ENCODE measurements around the gene TMEM43.

DNA sequence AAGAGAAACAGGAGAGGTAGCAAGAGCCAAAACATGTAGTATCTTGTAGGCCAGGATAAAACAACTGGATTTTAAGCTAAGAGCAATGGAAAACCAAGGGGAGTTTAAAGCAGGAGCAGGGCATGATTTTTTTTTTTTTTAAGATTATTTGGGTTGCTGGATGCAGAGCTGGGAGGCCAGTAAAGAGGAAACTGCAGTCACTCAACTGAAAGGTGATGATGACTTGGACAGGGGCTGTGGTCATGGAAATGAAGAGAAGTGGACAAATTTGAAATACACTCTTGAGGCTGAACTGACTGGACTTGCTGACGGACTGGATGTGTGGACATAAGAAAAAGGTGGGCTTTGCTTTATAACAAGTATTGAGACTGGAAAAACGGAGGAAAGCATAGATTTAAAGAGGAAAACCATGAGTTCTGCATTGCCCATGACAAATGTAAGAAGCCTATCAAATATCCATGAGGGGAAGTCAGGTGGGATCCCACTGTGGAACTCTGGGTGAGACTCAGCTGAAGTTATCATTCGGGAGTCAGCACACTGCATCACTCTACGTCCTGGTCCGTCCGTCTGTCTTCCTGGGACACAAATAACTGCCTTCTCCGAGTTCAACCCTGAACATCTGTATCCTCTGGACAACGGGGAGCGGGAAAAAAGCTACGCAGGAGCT lies 52.9 kb downstream of the TMEM43 start:
- TF ChIP-seq, protein P1, sequence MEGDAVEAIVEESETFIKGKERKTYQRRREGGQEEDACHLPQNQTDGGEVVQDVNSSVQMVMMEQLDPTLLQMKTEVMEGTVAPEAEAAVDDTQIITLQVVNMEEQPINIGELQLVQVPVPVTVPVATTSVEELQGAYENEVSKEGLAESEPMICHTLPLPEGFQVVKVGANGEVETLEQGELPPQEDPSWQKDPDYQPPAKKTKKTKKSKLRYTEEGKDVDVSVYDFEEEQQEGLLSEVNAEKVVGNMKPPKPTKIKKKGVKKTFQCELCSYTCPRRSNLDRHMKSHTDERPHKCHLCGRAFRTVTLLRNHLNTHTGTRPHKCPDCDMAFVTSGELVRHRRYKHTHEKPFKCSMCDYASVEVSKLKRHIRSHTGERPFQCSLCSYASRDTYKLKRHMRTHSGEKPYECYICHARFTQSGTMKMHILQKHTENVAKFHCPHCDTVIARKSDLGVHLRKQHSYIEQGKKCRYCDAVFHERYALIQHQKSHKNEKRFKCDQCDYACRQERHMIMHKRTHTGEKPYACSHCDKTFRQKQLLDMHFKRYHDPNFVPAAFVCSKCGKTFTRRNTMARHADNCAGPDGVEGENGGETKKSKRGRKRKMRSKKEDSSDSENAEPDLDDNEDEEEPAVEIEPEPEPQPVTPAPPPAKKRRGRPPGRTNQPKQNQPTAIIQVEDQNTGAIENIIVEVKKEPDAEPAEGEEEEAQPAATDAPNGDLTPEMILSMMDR (IDR thresholded peaks at IDR 0.05; ENCODE audit: low read depth, low read length, poor library complexity, severe bottlenecking) = no peak
- TF ChIP-seq EZH2phosphoT487 (IDR thresholded peaks at IDR 0.05; ENCODE audit: borderline replicate concordance, low read length) = no peak

All from DOHH2 (cell line).